Heart left ventricle (tissue), 16 donors: ENCODE data around the gene LRP11. TPM values are rescaled to one million over a fixed set of nuclear protein-coding genes. Genes with fewer than 3 reads are reported as not detected.

Experiments used
- ATAC-seq, 4 donors: fragments of 200-7000 bp; cut with Tn5 transposase; one replicate each; pipeline ENCODE4 v1.9.1; 2020 to 2022; ENCODE audit warnings: moderate library complexity in 4 of 4, mild to moderate bottlenecking in 3 of 4, moderate number of reproducible peaks in 1 of 4
- DNase-seq, 5 donors: peaks; one replicate each; pipeline ENCODE4 v3.0.0-alpha.2; 2020
- H3K27ac ChIP-seq, 12 donors: fragments of 200-600 bp; sonication (generic) in 4 of 12; one replicate each; pipeline versions ENCODE4 v1.5.0 to v1.8.0; 2016 to 2022; ENCODE audit warnings: mild to moderate bottlenecking in 2 of 12
- H3K27me3 ChIP-seq, 9 donors: fragments of 200-600 bp; sonication (generic) in 2 of 9; one replicate each; pipeline versions ENCODE4 v1.5.1 to v1.8.0; 2016 to 2022; ENCODE audit warnings: mild to moderate bottlenecking in 3 of 9
- H3K36me3 ChIP-seq, 9 donors: fragments of 200-600 bp; sonication (generic) in 2 of 9; one replicate each; pipeline versions ENCODE4 v1.5.0 to v1.8.0; 2018 to 2022; ENCODE audit warnings: mild to moderate bottlenecking in 2 of 9
- H3K4me1 ChIP-seq, 12 donors: fragments of 200-600 bp; sonication (generic) in 4 of 12; one replicate each; pipeline versions ENCODE4 v1.5.0 to v1.8.0; 2016 to 2022; ENCODE audit warnings: mild to moderate bottlenecking in 3 of 12
- H3K4me3 ChIP-seq, 12 donors: fragments of 200-600 bp; sonication (generic) in 4 of 12; one replicate each; pipeline versions ENCODE4 v1.5.0 to v1.8.0; 2017 to 2022; ENCODE audit warnings: mild to moderate bottlenecking in 9 of 12, moderate library complexity in 4 of 12
- H3K9me3 ChIP-seq, 12 donors: fragments of 200-600 bp; sonication (generic) in 4 of 12; one replicate each; pipeline versions ENCODE4 v1.5.0 to v1.8.0; 2016 to 2022; ENCODE audit warnings: mild to moderate bottlenecking in 1 of 12
- POLR2A ChIP-seq, 2 donors: fragments of 450-650 bp; IDR thresholded peaks; one replicate each; pipeline ENCODE4 v1.6.1; 2017; ENCODE audit warnings: antibody characterized with exemption in 2 of 2, mild to moderate bottlenecking in 2 of 2, moderate library complexity in 2 of 2
- WGBS, 4 donors: extraction: QIAGEN DNeasy Blood & Tissue Kit in 2 of 4; methylation state at CpG; one replicate each; pipeline versions ENCODE4 v1.1.5 to v1.1.7; 2013 to 2018; 5-methylcytosine and 5-hydroxymethylcytosine counted together
- intact Hi-C, 10 donors: fragments of 100-400 bp; cut with DNase I; formaldehyde crosslinking; loops; one replicate each; pipeline versions ENCODE4 v1.11.1 to v1.14.2; 2022
- polyA plus RNA-seq, 2 donors: library from polyadenylated mRNA; stranded (reverse); fragments of 200-250 nt; gene quantifications; one replicate each; pipeline ENCODE4 v1.2.3, GENCODE V29; 2013
- total RNA-seq, 9 donors: library from RNA; depleted of rRNA in 2 of 9; stranded (reverse); fragments of >200 nt in 2 of 9; fragmentation: NEBNext Ultra II Directional in 3 of 9; extraction: Animal tissue kit (Norgen Biotek cat#: 25700) in 3 of 9; gene quantifications; one replicate each; pipeline versions ENCODE4 v1.1.0 to v1.2.4, GENCODE V29; 2016 to 2023
- TF ChIP-seq, protein P1 (sequence below), 12 donors: fragments of 200-600 bp; sonication (generic) in 4 of 12; IDR thresholded peaks; one replicate each; pipeline versions ENCODE4 v1.5.0 to v1.8.0; 2018 to 2022; ENCODE audit warnings: antibody characterized with exemption in 12 of 12, mild to moderate bottlenecking in 5 of 12
- donor health status: ischemic (EF 13 %, LVEDD 7.1; RV severe dilation, severe dysfunction).
- donor health status: healthy with polysubstance abuse.
- donor health status: DM: no; HTN: yes; CAD: no.
- donor health status: DM: no; HTN: no; CAD: no.
- donor health status: ischemic (EF 25% LVEDD 6.9; RV normal size, moderate dysfunction).
- donor health status: ischemic (EF 25% LVEDD 5.7; RV mildly dilated, moderate dysfunction).
- donor health status: healthy.
- donor health status: DM: yes; HTN: yes; CAD: no.
- donor health status: ischemic (EF 35%, LVEDD 5.7; RV mildly dilated, moderate dysfunction).
- donor health status: nonischemic (EF 11% LVEDD 7.7; RV severe dilation, severe dysfunction).
- donor health status: DM: yes; HTN: yes; CAD: no.
- donor health status: PGD.
- donor health status: ischemic (EF 29% LVEDD 5.4; RV normal size, mild dysfunction).
- donor health status: nonischemic (EF 23%, LVEDD 6.1; RV moderate dilation, normal function).

LRP11 gene
- total and polyA plus RNA-seq, 11 donors: 5.0 to 23.8 (median 12.5) TPM

DNA sequence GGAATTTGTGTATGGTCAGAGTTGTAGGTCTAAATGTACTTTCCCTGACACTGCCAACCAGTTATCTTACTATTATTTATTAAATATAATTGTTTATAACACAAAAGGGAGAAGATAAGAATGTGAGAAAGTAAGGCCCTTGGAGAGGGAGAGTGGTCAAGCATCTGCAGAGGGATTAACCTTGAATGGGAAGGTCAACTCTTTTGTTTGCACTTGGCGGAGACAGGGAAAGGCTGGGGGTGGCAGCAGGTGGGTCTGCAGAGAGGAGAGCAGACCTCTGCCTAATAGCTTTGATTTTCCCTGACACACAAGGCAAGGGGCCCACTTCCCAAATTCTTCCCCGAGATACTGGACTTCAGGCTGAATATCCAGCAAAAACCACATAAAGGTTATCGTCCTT, 4.2 kb downstream of the LRP11 start:
- Histone ChIP-seq H3K4me1 (peaks cover 0 to 41% (median 14%) of the 10 kb centered on the region in 12 donors), H3K27ac (no peak overlapping the region), H3K9me3 (no peaks in the 10 kb centered on the region), H3K4me3 (no peak overlapping the region), H3K27me3 (no peaks in the 10 kb centered on the region), H3K36me3 (no peaks in the 10 kb centered on the region)
- WGBS, 4 donors: 96 to 98% (median 97%) methylated on average over 3 of the region's 3 CpGs
- TF ChIP-seq POLR2A (IDR thresholded peaks at IDR 0.05): no peak
- TF ChIP-seq, protein P1, sequence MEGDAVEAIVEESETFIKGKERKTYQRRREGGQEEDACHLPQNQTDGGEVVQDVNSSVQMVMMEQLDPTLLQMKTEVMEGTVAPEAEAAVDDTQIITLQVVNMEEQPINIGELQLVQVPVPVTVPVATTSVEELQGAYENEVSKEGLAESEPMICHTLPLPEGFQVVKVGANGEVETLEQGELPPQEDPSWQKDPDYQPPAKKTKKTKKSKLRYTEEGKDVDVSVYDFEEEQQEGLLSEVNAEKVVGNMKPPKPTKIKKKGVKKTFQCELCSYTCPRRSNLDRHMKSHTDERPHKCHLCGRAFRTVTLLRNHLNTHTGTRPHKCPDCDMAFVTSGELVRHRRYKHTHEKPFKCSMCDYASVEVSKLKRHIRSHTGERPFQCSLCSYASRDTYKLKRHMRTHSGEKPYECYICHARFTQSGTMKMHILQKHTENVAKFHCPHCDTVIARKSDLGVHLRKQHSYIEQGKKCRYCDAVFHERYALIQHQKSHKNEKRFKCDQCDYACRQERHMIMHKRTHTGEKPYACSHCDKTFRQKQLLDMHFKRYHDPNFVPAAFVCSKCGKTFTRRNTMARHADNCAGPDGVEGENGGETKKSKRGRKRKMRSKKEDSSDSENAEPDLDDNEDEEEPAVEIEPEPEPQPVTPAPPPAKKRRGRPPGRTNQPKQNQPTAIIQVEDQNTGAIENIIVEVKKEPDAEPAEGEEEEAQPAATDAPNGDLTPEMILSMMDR (IDR thresholded peaks at IDR 0.05): no peak
- intact Hi-C loops: loop anchor here in 3 of 10 donors (10.0 kb wide), 4 partner anchors 65 to 295 kb away; partner anchors contain the start of genes GINM1 (in 1 of the 3), LATS1 (in 1 of the 3), NUP43 (in 1 of the 3) and PCMT1 (in 1 of the 3)
- DNase-seq (no peak), ATAC-seq (no peak)

DNA sequence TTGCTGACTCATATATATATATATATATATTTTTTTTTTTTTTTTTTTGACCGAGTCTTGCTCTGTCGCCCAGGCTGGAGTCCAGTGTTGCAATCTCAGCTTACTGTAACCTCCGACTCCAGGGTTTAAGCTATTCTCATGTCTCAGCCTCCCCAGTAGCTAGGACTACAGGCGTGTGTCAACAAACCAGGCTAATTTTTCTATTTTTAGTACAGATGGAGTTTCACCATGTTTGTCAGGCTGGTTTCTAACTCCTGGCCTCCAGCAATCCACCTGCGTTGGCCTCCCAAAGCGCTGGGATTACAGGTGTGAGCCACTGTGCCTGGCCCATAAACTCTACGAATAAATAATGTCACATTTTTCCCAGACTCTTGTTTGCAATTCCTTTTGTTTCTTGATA, 4.8 kb downstream of the LRP11 start:
- TF ChIP-seq, protein P1 (IDR thresholded peaks at IDR 0.05): no peak
- TF ChIP-seq POLR2A (IDR thresholded peaks at IDR 0.05): no peak

DNA sequence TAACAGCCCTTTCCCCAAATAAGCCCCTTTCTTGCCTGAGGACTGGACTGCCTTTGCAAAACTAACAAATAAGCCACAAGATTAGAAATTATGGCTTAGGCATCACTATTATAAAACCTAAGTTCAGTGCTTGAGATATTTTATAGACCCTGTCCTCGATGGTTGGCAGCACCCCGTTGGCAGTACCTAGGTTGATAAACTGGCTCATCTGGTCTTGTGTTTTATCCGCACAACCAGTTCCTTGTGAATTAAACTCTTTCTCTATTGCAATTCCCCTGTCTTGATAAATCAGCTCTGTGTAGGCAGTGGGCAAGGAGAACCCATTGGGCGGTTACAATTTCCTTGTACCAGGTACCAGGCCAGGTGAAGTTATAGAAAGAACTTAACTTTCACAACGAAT, 6.6 kb downstream of the LRP11 start:
- Histone ChIP-seq H3K36me3 (peaks cover 0 to under 1% (median 0%) of the 10 kb centered on the region in 9 donors), H3K9me3 (no peaks in the 10 kb centered on the region), H3K4me3 (no peak overlapping the region), H3K4me1 (peaks cover 0 to 32% (median 5%) of the 10 kb centered on the region in 12 donors), H3K27me3 (no peaks in the 10 kb centered on the region), H3K27ac (no peak overlapping the region)
- ATAC-seq (no peak), DNase-seq (no peak)
- WGBS, 4 donors: 87 to 94% (median 93%) methylated on average over 5 of the region's 5 CpGs
- intact Hi-C loops: no loop called here
- TF ChIP-seq, protein P1 (IDR thresholded peaks at IDR 0.05): no peak
- TF ChIP-seq POLR2A (IDR thresholded peaks at IDR 0.05): no peak

More for the DNA sequence above, 4.8 kb downstream of the LRP11 start:
- H3K36me3 ChIP-seq: no peaks in the 10 kb centered on the region
- WGBS, 4 donors: 75 to 89% (median 82%) methylated on average over 7 of the region's 7 CpGs
- DNase-seq (no peak), ATAC-seq (no peak)
- H3K4me3 ChIP-seq: no peak overlapping the region
- H3K27me3 ChIP-seq: no peaks in the 10 kb centered on the region
- intact Hi-C loops: no loop called here
- H3K9me3 ChIP-seq: no peaks in the 10 kb centered on the region
- H3K4me1 ChIP-seq: peaks cover 0 to 38% (median 10%) of the 10 kb centered on the region in 12 donors
- no peak overlapping the region for H3K27ac ChIP-seq

DNA sequence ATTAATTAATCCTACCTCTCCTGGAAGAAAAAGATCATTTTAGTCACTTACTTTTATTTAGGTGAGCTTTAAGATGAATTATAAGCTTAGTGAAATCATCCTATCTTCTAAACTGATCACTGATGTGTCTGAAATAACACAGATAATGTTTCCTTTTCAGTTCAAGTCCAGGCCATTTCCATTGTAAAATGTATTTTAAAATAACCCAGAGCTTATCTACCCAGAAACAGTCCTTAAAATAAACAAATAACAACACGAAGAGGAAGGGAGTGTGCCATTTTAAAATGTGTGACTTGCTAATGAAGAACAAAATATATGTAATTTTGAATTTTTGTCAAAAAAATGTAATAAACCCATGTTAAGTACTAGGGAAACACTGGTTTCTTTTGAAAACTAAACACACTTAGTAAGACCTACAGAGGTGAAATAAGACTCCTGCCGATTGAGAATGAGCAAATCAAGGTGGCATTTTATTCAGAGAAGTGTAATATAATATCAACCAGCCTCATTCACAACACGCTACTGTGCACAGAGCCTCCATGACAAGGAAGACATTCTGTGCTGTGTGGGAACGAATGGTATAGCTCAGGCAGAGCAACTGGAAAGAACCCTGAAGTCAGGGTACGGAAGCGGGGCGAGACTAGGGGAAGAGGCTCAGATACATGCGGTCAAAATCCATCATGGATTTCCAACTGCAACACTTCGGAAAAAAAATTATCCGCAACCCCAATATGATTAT, 7.7 kb downstream of the LRP11 start:
- Histone ChIP-seq H3K27ac (no peak overlapping the region), H3K36me3 (peaks cover 0 to 5% (median 0%) of the 10 kb centered on the region in 9 donors), H3K4me1 (peaks cover 0 to 21% (median 5%) of the 10 kb centered on the region in 12 donors), H3K27me3 (no peaks in the 10 kb centered on the region), H3K9me3 (no peaks in the 10 kb centered on the region), H3K4me3 (no peak overlapping the region)
- ATAC-seq: no peak
- WGBS, 4 donors: 77 to 86% (median 84%) methylated on average over 10 of the region's 10 CpGs
- DNase-seq: no peak
- intact Hi-C loops: no loop called here
- no peak for TF ChIP-seq POLR2A (IDR thresholded peaks at IDR 0.05)
- TF ChIP-seq, protein P1 (IDR thresholded peaks at IDR 0.05): no peak
